ENCODE measurements around the gene DRG1.
"Not testable (repeated sequence)": the region's sequence is repeated elsewhere in the genome, so short reads cannot be mapped to it uniquely, and the experiment has no call there.

DRG1 gene

GRCh38 chr22:31481129-31481528, 81.7 kb downstream of the DRG1 start:
- no peak for TF ChIP-seq SNAI2 (CRISPR knock-in tag; IDR thresholded peaks at IDR 0.05)
- TF ChIP-seq TOX (CRISPR knock-in tag; IDR thresholded peaks at IDR 0.05; ENCODE audit: borderline replicate concordance) = no peak
- no peak for TF ChIP-seq POU6F1 (CRISPR knock-in tag; IDR thresholded peaks at IDR 0.05; ENCODE audit: borderline replicate concordance, low read depth)
- TF ChIP-seq ZNF70 (CRISPR knock-in tag; IDR thresholded peaks at IDR 0.05) = no peak
- no peak for TF ChIP-seq ZNF565 (CRISPR knock-in tag; conservative IDR thresholded peaks at IDR 0.05; ENCODE audit: low read depth)
- no peak for TF ChIP-seq CSDC2 (CRISPR knock-in tag; IDR thresholded peaks at IDR 0.05)
- no peak for TF ChIP-seq BACH2 (CRISPR knock-in tag; IDR thresholded peaks at IDR 0.05; ENCODE audit: borderline replicate concordance)
- TF ChIP-seq ZC3H10 (CRISPR knock-in tag; IDR thresholded peaks at IDR 0.05) = no peak
- no peak for TF ChIP-seq ESRRG (CRISPR knock-in tag; IDR thresholded peaks at IDR 0.05)
- no peak for TF ChIP-seq PPARA (CRISPR knock-in tag; IDR thresholded peaks at IDR 0.05; ENCODE audit: borderline replicate concordance)
- TF ChIP-seq ARNTL (CRISPR knock-in tag; IDR thresholded peaks at IDR 0.05; ENCODE audit: borderline replicate concordance, low read depth) = no peak
- TF ChIP-seq CREB5 (CRISPR knock-in tag; IDR thresholded peaks at IDR 0.05; ENCODE audit: low read depth) = no peak
- TF ChIP-seq CSRNP3 (CRISPR knock-in tag; IDR thresholded peaks at IDR 0.05) = no peak
- TF ChIP-seq TCF4 (CRISPR knock-in tag; IDR thresholded peaks at IDR 0.05; ENCODE audit: borderline replicate concordance) = no peak
- no peak for TF ChIP-seq ISL1 (CRISPR knock-in tag; IDR thresholded peaks at IDR 0.05)
- no peak for TF ChIP-seq ZNF8 (CRISPR knock-in tag; IDR thresholded peaks at IDR 0.05)
- ATAC-seq = no peak

GRCh38 chr22:31482470-31482869, 83.1 kb downstream of the DRG1 start:
- ATAC-seq = not testable (repeated sequence)
